ENCODE data around the gene FIGN.

FIGN gene

GRCh38 chr2:163711258-163711657, 24.6 kb downstream of the FIGN start:
- no peak for DNase-seq
- Histone ChIP-seq H3K4me3 (ENCODE audit: low read depth, low read length) (no peak overlapping the region), H3K27me3 (no peaks in the 10 kb centered on the region)

GRCh38 chr2:163709270-163709669, 26.5 kb downstream of the FIGN start:
- H3K36me3 ChIP-seq: no peaks in the 10 kb centered on the region
- H3K4me3 ChIP-seq (ENCODE audit: low read depth, low read length): no peak overlapping the region
- H3K4me1 ChIP-seq: no peaks in the 10 kb centered on the region
- no peaks in the 10 kb centered on the region for H3K9me3 ChIP-seq
- no peak for TF ChIP-seq CTCF (IDR thresholded peaks at IDR 0.05; ENCODE audit: low read depth, low read length)
- H3K27me3 ChIP-seq: no peaks in the 10 kb centered on the region
- no peak for DNase-seq

More at GRCh38 chr2:163711258-163711657, 24.6 kb downstream of the FIGN start:
- no peak for TF ChIP-seq CTCF (IDR thresholded peaks at IDR 0.05; ENCODE audit: low read depth, low read length)
- Histone ChIP-seq H3K36me3 (no peaks in the 10 kb centered on the region), H3K4me1 (no peaks in the 10 kb centered on the region), H3K9me3 (no peaks in the 10 kb centered on the region)

- Histone ChIP-seq H3K27me3 (no peaks in the 10 kb centered on the region), H3K9me3 (no peaks in the 10 kb centered on the region), H3K4me3 (ENCODE audit: low read depth, low read length) (no peak overlapping the region), H3K36me3 (no peaks in the 10 kb centered on the region), H3K4me1 (no peaks in the 10 kb centered on the region)
- DNase-seq: no peak
- no peak for TF ChIP-seq CTCF (IDR thresholded peaks at IDR 0.05; ENCODE audit: low read depth, low read length)
Observed at GRCh38 chr2:163708265-163708664, 27.5 kb downstream of the FIGN start.

GRCh38 chr2:163703386-163703785, 32.4 kb downstream of the FIGN start:
- H3K27me3 ChIP-seq: no peaks in the 10 kb centered on the region
- no peak for TF ChIP-seq CTCF (IDR thresholded peaks at IDR 0.05; ENCODE audit: low read depth, low read length)
- H3K9me3 ChIP-seq: no peaks in the 10 kb centered on the region
- H3K36me3 ChIP-seq: no peaks in the 10 kb centered on the region
- no peak overlapping the region for H3K4me3 ChIP-seq (ENCODE audit: low read depth, low read length)
- no peak for DNase-seq
- H3K4me1 ChIP-seq: no peaks in the 10 kb centered on the region

- H3K27me3 ChIP-seq: no peaks in the 10 kb centered on the region
- H3K4me3 ChIP-seq (ENCODE audit: low read depth, low read length): no peak overlapping the region
- H3K4me1 ChIP-seq: no peaks in the 10 kb centered on the region
- no peaks in the 10 kb centered on the region for H3K9me3 ChIP-seq
- TF ChIP-seq CTCF (IDR thresholded peaks at IDR 0.05; ENCODE audit: low read depth, low read length): no peak
- H3K36me3 ChIP-seq: no peaks in the 10 kb centered on the region
- DNase-seq: no peak
Observed at GRCh38 chr2:163701399-163702195, 34.2 kb downstream of the FIGN start.

GRCh38 chr2:163698857-163699256, 37.0 kb downstream of the FIGN start:
- Histone ChIP-seq H3K4me3 (ENCODE audit: low read depth, low read length) (no peak overlapping the region), H3K36me3 (no peaks in the 10 kb centered on the region), H3K4me1 (no peaks in the 10 kb centered on the region), H3K27me3 (no peaks in the 10 kb centered on the region), H3K9me3 (no peaks in the 10 kb centered on the region)
- no peak for TF ChIP-seq CTCF (IDR thresholded peaks at IDR 0.05; ENCODE audit: low read depth, low read length)
- no peak for DNase-seq
